WTC11 (cell line): Measurements from ENCODE around the gene CCDC85A. TPM values are rescaled to one million over a fixed set of nuclear protein-coding genes. Genes with fewer than 3 reads are reported as not detected.

Experiments used
- ATAC-seq: fragments of 200-7000 bp; cut with Tn5 transposase; 2 replicates; pipeline ENCODE4 v1.10.0; 2021; ENCODE audit warnings: mild to moderate bottlenecking, moderate library complexity
- CTCF ChIA-PET: fragments of 300-600 bp; sonication (Branson Sonifier 250); formaldehyde crosslinking; loops from one replicate; lab custom pipeline; 2021; ENCODE audit warnings: antibody characterized with exemption; lab: Charles Lee
- POLR2A ChIA-PET: fragments of 350-600 bp; sonication (Branson Sonifier 250); formaldehyde crosslinking; loops from one replicate; lab custom pipeline; 2021; ENCODE audit warnings: antibody characterized with exemption; lab: Charles Lee
- DNase-seq: peaks from one replicate; pipeline ENCODE4 v3.0.0; 2021; ENCODE audit warnings: low spot score
- H3K27ac Mint-ChIP-seq: 2 replicates; pipeline ENCODE4 v1.8.0; 2021; ENCODE audit warnings: mixed read lengths
- H3K27me3 Mint-ChIP-seq: 2 replicates; pipeline ENCODE4 v1.8.0; 2021; ENCODE audit warnings: low read depth, mild to moderate bottlenecking, moderate library complexity, mixed read lengths
- H3K36me3 Mint-ChIP-seq: 2 replicates; pipeline ENCODE4 v1.8.0; 2021; ENCODE audit warnings: mixed read lengths
- H3K4me1 Mint-ChIP-seq: 2 replicates; pipeline ENCODE4 v1.8.0; 2022; ENCODE audit warnings: mixed read lengths
- H3K4me3 Mint-ChIP-seq: 2 replicates; pipeline ENCODE4 v1.8.0; 2021; ENCODE audit warnings: mild to moderate bottlenecking, moderate library complexity, mixed read lengths
- H3K9me3 Mint-ChIP-seq: 2 replicates; pipeline ENCODE4 v1.8.0; 2021; ENCODE audit warnings: mixed read lengths
- AR ChIP-seq: fragments of 250-450 bp; sonication (Bioruptor Pico); IDR thresholded peaks from 2 replicates; pipeline ENCODE4 v1.9.0; 2021; ENCODE audit warnings: mild to moderate bottlenecking
- ATF3 ChIP-seq: sonication (generic); formaldehyde crosslinking; conservative IDR thresholded peaks from 2 replicates; pipeline ENCODE4 v1.8.1; 2022; ENCODE audit warnings: mild to moderate bottlenecking, missing genetic modification reagents
- EMX1 ChIP-seq: fragments of 250-450 bp; sonication (Bioruptor Pico); IDR thresholded peaks from 2 replicates; pipeline ENCODE4 v1.8.0; 2021; ENCODE audit warnings: mild to moderate bottlenecking
- ETV6 ChIP-seq: sonication (generic); formaldehyde crosslinking; IDR thresholded peaks from 2 replicates; pipeline ENCODE4 v1.8.1; 2022; ENCODE audit warnings: mild to moderate bottlenecking, missing genetic modification reagents
- IRF2 ChIP-seq: sonication (generic); formaldehyde crosslinking; IDR thresholded peaks from 2 replicates; pipeline ENCODE4 v1.8.0; 2022; ENCODE audit warnings: low read depth, missing genetic modification reagents, borderline replicate concordance
- JUN ChIP-seq: sonication (generic); formaldehyde crosslinking; IDR thresholded peaks from 2 replicates; pipeline ENCODE4 v1.8.0; 2023; ENCODE audit warnings: mild to moderate bottlenecking, missing genetic modification reagents
- MAX ChIP-seq: sonication (generic); formaldehyde crosslinking; IDR thresholded peaks from 2 replicates; pipeline ENCODE4 v1.8.0; 2022; ENCODE audit warnings: mild to moderate bottlenecking, missing genetic modification reagents
- OVOL2 ChIP-seq: fragments of 250-450 bp; sonication (Bioruptor Pico); IDR thresholded peaks from 2 replicates; pipeline ENCODE4 v1.9.0; 2021; ENCODE audit warnings: mild to moderate bottlenecking, borderline replicate concordance
- PRDM15 ChIP-seq: sonication (generic); formaldehyde crosslinking; IDR thresholded peaks from 2 replicates; pipeline ENCODE4 v1.8.0; 2022; ENCODE audit warnings: missing genetic modification reagents
- SP1 ChIP-seq: sonication (generic); formaldehyde crosslinking; conservative IDR thresholded peaks from 2 replicates; pipeline ENCODE4 v1.8.1; 2022; ENCODE audit warnings: missing genetic modification reagents
- USF2 ChIP-seq: sonication (generic); formaldehyde crosslinking; IDR thresholded peaks from 2 replicates; pipeline ENCODE4 v1.8.1; 2023; ENCODE audit warnings: mild to moderate bottlenecking, missing genetic modification reagents, moderate library complexity
- ZNF219 ChIP-seq: sonication (generic); formaldehyde crosslinking; IDR thresholded peaks from 2 replicates; pipeline ENCODE4 v1.8.0; 2023; ENCODE audit warnings: missing genetic modification reagents, mild to moderate bottlenecking, borderline replicate concordance
- ZNF396 ChIP-seq: fragments of 250-450 bp; sonication (Bioruptor Pico); IDR thresholded peaks from 2 replicates; pipeline ENCODE4 v1.8.0; 2021; ENCODE audit warnings: mild to moderate bottlenecking, moderate library complexity, borderline replicate concordance
- ZNF416 ChIP-seq: fragments of 250-450 bp; sonication (Bioruptor Pico); IDR thresholded peaks from 2 replicates; pipeline ENCODE4 v1.9.0; 2021; ENCODE audit warnings: mild to moderate bottlenecking, inconsistent platforms
- ZNF423 ChIP-seq: fragments of 250-450 bp; sonication (Bioruptor Pico); IDR thresholded peaks from 2 replicates; pipeline ENCODE4 v2.1.2; 2022; ENCODE audit warnings: mild to moderate bottlenecking, moderate library complexity
- ZNF671 ChIP-seq: fragments of 250-450 bp; sonication (Bioruptor Pico); IDR thresholded peaks from 2 replicates; pipeline ENCODE4 v1.8.0; 2021; ENCODE audit warnings: mild to moderate bottlenecking
- total RNA-seq: library from RNA; stranded (reverse); gene quantifications from 3 replicates; pipeline ENCODE4 v1.2.3, GENCODE V29; 2021

The CCDC85A gene
- total RNA-seq, 1 experiment from 2014 or later: 0.22 TPM

GRCh38 chr2:56348392-56349210 is 164.8 kb downstream of the CCDC85A start:
- Mint-ChIP-seq H3K4me3 (no peak overlapping the region), H3K9me3 (no peaks in the 10 kb centered on the region), H3K27ac (no peak overlapping the region), H3K36me3 (no peaks in the 10 kb centered on the region), H3K4me1 (peaks cover 34% of the 10 kb centered on the region), H3K27me3 (no peaks in the 10 kb centered on the region)
- ATAC-seq (peak; percentile 69), DNase-seq (no peak)
- ChIA-PET POLR2A (no interaction called here), CTCF (no interaction called here)
- no peak for TF ChIP-seq ZNF219 (CRISPR knock-in tag)
- TF ChIP-seq MAX: no peak
- no peak for TF ChIP-seq USF2 (CRISPR knock-in tag)
- no peak for TF ChIP-seq IRF2 (CRISPR knock-in tag)
- TF ChIP-seq ETV6 (CRISPR knock-in tag): no peak

- TF ChIP-seq ZNF396 (no peak), OVOL2 (CRISPR knock-in tag) (no peak), ZNF671 (CRISPR knock-in tag) (no peak), ZNF416 (CRISPR knock-in tag) (no peak), AR (CRISPR knock-in tag) (no peak)
- TF ChIP-seq, all 79 proteins: peak for 0
- DNase-seq (no peak), ATAC-seq (no peak)
- Mint-ChIP-seq H3K36me3 (no peaks in the 10 kb centered on the region), H3K27ac (no peak overlapping the region), H3K9me3 (peaks cover 6% of the 10 kb centered on the region), H3K4me3 (no peak overlapping the region), H3K4me1 (no peaks in the 10 kb centered on the region), H3K27me3 (no peaks in the 10 kb centered on the region; the same call in 1 of the 2 replicates)
- ChIA-PET CTCF (no interaction called here), POLR2A (no interaction called here)
These were observed 174.0 kb downstream of the CCDC85A start for GRCh38 chr2:56357655-56358295.

GRCh38 chr2:56361844-56362243 is 178.1 kb downstream of the CCDC85A start:
- Mint-ChIP-seq H3K9me3 (peaks cover 6% of the 10 kb centered on the region), H3K4me1 (no peaks in the 10 kb centered on the region), H3K4me3 (no peak overlapping the region), H3K36me3 (no peaks in the 10 kb centered on the region), H3K27me3 (no peaks in the 10 kb centered on the region; the same call in 1 of the 2 replicates), H3K27ac (no peak overlapping the region)
- DNase-seq: no peak
- ChIA-PET POLR2A (interaction anchor here (0.7 kb wide), 1 partner anchor 170 kb away, joined by 4 read pairs; no protein-coding TSS in a partner anchor), CTCF (no interaction called here)
- no peak for ATAC-seq
- TF ChIP-seq ATF3 (no peak), EMX1 (CRISPR knock-in tag) (no peak), JUN (CRISPR knock-in tag) (no peak), ZNF423 (CRISPR knock-in tag) (no peak), PRDM15 (CRISPR knock-in tag) (no peak), SP1 (CRISPR knock-in tag) (no peak), OVOL2 (CRISPR knock-in tag) (no peak)
- TF ChIP-seq, all 79 proteins: peak for 0
